CD4-positive, alpha-beta T cell treated with Interleukin-15 for 4 hours (primary cell): ENCODE data around the gene NEK8.

Experiments used
- DNase-seq: peaks from one replicate; pipeline ENCODE4 v3.0.0-alpha.2; 2020; ENCODE audit warnings: low spot score

NEK8 gene

DNA sequence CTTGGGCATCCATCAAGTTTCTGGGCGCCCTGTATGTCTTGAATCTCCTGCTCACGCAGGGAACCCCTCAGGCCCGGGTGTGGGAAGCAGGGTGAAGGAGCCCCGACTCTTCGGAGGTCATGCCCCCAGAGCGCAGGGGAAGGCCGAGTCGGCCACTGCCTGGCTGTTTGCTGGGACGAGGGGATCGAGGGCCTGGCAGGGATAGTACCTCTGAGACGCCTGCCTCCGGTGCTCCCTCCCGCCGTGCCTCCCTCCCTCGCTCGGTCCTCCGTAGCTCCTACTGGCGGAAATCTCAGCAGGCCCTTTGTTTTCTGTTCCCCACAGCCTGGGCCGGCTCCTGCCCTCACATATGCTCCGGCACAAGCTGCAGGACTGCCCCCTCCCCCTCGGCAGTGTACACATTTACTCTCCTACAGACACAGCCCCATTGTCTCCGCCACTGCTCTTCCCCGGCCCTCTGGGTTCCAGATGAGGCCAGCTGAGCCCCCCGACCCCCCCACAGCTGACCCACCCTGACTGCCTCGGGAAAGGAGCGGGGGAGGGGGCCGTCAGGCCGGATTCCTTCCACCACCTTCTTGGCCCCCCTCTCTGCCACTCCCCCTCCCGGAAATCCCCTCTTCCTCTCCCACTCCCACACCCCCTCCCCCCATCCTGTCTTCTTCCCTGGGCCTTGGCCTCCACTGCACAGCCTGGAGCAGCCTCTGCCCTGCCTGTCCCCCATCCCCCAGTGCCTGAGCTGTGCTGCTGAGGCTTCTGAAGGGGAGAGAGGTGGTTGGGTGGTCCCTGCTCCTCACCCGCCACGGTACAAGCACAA is 16.6 kb downstream of the NEK8 start:
- DNase-seq: no peak

DNA sequence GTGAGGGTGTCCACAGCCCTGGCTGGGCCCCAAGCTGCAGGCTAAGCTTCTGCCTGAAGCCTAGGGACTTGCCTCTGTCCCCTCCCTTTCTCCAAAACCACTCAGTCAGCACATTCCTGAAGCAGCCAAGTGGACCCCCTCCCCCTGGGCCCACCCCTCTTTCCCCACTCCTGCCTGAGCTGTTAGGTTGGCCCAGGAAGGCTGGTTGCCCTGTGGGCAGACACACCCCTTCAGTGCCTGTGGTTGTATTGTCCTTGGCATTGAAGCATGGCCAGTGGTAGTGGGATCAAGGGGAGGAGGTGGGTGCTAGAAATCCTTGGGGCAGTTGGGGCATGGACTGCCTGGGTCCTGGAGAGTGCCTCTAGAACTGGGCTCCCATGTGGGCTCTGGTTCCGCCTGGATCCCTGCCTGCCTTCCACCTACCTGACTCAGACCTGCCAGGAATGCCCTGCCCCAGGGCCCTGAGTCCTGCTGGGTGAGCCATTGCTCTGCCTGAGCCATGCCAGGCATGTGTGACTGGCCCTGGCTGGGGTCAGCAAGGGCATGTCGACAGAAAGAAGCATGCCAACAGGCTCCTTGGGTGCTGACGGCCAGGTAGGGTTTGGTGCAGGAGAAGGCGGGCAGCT is 17.3 kb downstream of the NEK8 start:
- DNase-seq: no peak

DNA sequence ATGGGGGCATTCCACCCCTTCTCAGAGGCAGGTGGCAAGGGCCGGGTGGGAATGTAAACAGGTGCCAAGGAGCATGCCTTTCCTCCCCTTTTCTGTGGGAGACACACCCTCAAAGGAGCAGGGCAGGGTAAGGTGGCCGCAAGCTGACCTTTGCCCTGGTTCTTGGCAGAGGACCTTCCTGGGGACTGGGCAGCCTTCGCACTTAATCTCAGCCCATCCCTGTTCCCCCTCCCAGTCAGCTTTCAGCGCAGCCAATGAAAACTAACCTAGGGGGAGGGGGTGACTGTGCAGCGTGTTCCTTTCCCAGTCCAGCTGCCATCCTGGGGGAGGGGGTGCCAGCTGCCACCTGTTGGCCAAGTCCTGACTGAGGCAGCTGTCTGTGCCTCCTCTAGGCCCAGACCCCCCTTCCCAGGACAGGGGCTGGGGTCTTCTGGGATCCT is 18.0 kb downstream of the NEK8 start:
- no peak for DNase-seq

DNA sequence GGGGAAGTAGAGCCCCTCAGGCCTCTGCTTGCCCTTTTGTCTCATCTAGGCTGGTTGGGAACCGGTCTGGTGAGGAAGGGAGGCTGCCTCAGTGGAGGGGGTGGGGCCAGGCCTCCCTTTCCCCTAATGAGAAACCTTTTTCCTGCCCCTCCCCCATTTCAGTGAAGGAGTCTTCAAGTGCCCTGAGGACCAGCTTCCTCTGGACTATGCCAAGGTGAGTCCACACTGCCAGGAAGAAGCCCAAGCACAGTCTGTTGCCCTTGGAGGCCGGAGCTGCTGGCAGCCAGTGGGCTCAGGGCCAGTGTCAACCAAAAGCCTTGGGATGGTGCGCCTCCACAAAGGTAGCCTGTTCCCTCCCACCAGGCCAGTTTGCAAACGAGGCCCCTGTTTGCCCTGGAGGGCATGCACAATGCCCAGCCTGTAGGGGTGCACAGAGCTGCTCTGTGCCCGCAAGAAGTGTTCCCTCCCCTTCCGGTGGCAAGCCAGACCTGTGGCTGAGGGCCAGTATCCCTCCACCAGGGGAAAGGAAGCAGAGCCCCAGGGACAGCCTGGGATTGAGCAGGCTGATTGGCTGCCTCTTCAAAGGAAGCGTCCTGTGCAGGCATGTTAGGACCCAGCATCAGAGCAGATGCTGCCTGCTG is 18.6 kb downstream of the NEK8 start:
- DNase-seq: no peak

DNA sequence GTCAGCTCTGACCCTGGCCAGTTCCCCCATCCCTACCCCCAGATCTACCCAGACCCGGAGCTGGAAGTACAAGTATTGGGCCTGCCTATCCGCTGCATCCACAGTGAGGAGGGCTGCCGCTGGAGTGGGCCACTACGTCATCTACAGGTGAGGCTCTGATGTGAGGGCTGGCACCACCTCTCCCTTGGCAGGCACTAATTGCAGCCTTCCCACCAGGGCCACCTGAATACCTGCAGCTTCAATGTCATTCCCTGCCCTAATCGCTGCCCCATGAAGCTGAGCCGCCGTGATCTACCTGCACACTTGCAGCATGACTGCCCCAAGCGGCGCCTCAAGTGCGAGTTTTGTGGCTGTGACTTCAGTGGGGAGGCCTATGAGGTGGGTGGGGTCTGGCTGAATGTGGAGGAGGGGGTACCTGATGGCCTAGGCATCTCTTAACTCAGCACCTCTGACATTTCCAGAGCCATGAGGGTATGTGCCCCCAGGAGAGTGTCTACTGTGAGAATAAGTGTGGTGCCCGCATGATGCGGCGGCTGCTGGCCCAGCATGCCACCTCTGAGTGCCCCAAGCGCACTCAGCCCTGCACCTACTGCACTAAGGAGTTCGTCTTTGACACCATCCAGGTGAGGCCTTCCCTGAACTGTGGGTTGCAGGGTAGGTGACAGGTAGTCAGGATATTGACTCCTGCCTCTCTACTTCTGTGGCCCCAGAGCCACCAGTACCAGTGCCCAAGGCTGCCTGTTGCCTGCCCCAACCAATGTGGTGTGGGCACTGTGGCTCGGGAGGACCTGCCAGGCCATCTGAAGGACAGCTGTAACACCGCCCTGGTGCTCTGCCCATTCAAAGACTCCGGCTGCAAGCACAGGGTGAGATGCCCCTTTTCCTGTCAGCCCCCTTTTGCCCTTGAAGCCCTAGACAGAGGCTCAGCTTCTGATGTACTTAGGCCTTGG is 19.5 kb downstream of the NEK8 start:
- DNase-seq: no peak

DNA sequence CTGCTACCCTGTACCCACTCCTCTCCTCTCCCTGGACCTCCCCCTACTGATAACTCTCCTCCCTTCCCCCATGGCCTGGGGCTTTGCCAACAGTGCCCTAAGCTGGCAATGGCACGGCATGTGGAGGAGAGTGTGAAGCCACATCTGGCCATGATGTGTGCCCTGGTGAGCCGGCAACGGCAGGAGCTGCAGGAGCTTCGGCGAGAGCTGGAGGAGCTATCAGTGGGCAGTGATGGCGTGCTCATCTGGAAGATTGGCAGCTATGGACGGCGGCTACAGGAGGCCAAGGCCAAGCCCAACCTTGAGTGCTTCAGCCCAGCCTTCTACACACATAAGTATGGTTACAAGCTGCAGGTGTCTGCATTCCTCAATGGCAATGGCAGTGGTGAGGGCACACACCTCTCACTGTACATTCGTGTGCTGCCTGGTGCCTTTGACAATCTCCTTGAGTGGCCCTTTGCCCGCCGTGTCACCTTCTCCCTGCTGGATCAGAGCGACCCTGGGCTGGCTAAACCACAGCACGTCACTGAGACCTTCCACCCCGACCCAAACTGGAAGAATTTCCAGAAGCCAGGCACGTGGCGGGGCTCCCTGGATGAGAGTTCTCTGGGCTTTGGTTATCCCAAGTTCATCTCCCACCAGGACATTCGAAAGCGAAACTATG is 20.4 kb downstream of the NEK8 start:
- DNase-seq: no peak

DNA sequence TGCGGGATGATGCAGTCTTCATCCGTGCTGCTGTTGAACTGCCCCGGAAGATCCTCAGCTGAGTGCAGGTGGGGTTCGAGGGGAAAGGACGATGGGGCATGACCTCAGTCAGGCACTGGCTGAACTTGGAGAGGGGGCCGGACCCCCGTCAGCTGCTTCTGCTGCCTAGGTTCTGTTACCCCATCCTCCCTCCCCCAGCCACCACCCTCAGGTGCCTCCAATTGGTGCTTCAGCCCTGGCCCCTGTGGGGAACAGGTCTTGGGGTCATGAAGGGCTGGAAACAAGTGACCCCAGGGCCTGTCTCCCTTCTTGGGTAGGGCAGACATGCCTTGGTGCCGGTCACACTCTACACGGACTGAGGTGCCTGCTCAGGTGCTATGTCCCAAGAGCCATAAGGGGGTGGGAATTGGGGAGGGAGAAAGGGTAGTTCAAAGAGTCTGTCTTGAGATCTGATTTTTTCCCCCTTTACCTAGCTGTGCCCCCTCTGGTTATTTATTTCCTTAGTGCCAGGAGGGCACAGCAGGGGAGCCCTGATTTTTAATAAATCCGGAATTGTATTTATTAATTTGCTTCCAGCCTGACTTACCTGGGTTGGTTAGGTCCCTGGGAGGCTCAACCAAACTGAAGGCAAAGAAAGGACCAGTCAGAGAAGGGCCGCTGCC is 21.1 kb downstream of the NEK8 start:
- DNase-seq: no peak

DNA sequence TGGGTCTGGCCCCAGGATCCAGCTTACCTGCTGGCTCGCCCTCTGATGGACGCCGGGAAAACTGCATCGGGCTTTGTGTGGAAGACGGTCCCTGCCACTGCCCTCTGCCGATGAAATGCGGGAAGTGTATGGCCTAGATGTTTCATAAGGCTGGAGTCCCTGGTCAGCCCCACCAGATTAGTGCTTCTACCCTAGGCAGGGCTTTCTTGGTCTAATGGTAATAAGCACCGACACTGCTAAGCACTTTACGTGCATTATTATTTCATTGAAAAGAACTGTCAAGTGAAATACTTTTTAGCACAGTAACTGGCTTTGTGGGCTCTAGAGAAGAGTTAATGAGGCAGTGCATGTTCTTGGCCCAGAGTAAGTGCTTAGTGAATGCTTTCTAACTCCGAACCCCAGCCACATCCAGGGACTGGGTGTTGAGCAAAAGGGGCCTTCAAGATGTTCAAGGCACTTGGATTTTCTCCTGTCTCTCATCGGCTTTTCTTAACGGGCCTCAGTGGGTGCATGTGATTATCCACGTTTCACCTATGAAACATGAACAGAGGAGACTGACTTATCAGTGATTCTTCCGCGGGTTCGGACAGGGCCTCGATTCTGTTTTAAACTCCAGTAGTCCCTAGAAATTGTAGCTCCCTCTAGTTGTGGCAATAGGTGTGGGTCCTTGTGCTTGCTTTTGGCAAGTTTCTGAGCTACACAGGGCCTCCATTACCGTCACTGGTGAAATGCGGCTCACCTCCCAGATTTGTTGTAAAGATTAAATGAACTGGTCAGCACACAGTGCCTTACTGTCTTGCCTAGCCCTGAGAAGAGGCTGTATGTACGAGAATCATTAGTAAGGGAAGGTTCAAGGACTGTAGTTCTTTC is 21.8 kb downstream of the NEK8 start:
- DNase-seq: peak; percentile 90

DNA sequence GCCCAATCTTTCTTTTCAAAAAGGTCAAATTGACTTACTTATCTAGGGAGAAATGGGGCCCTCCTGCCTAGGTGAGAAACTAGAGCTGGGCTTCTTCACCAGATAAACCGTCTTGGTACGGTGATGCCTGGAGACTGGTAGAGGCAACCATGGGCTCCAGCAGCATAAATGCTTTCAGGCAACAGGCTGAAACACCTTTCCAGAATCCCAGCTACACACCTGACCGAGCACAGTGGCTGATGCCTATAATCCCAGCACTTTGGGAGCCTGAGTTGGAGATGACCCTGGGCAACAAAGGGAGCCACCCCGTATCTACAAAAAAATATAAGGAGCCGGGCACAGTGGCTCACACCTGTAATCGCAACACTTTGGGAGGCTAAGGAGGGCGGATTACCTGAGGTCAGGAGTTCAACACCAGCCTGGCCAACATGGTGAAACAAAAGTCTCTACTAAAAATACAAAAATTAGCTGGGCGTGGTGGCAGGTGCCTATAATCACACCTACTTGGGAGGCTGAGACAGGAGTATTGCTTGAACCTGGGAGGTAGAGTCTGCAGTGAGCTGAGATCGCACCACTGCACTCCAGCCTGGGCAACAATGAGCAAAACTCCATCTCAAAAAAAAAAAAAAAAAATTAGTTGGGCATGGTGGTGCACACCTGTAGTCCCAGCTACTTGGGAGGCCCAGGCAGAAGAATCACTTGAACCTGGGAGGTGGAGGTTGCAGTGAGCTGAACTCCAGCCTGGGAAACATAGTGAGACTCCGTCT is 23.2 kb downstream of the NEK8 start:
- DNase-seq: no peak

DNA sequence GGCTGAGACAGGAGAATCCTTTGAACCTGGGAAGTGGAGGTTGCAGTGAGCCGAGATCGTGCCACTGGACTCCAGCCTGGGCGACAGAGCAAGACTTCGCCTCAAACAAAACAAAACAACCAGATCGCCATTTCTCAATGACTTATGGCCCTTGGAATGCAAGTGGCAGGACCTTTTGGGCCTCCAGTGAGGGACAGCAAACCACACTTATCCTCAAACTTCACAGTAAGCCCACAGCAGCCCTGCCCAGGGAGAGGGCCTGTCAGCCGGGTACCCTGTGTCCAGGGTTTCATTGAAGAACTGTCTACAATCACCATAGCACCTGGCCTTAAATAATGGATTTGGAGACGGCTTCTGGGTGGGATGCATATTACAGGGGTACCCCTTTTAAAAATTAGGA is 26.9 kb downstream of the NEK8 start:
- DNase-seq: no peak

DNA sequence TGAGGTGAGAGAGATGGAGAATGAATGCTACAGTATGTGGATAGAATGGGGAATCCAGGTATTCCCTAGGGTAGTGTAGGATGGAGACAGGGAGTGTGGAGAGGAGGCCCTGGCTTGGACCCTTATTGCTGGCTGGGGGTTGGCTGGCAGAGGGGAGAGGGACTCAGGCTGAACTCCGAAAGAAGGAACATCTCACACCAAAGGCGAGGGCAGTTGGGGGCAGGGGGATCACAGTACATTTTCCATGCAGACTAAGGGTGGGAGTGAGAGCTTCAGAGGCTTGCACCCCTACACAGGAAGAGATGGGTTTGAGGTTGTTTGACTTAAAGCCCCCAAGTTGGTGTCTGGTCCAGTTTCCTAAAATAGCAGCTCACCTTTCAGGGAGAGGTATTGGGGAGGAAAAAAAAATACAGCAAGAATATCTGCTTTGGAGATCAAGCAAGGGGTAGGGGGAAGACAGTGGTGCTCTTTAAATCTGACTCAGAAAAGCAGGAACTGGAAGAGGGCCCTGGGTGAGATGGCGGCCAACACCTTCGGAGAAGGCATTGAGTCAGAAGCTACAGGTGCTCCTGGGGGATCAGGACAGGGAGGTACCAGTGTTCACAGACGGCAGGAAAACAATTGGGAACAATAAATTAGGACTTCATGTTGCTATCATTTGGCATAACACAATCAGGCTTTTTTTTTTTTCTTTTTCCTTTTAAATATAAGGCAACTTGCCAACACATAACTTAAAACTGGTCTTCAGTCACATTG is 27.6 kb downstream of the NEK8 start:
- no peak for DNase-seq

DNA sequence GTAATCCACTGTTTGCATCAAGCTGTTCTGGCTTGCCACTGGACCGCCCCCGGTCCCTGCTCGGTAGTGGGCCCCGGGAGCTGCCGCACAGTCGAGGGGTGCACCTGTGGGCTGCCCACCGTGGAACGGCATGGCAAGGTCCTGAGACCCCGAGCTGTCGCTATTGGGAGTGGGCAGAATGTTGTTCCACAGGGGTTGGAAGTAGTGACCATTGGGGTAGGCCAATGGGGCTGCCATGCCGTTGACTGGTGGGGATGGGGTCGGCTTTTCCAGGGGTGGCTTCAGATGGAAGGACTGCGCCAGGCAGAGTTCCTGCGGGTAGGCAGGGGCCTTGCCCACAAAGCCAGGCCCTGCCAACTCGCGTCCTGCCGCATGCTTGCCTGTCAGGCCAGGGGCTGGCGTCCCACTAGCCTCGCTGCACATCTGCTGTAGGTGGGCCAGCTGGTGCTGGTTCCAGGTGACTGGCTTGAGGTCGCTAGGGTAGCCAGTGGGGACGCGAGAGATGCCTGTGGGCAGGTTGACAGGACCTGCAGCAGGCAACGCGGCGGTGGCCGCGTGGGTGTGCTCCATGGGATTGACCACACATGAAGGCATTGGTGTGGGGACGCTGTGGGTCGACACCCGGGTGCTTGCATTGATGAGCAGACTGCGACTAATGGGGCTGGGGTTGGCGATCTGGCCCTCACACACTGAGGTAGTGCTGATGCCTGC is 30.0 kb downstream of the NEK8 start:
- no peak for DNase-seq

DNA sequence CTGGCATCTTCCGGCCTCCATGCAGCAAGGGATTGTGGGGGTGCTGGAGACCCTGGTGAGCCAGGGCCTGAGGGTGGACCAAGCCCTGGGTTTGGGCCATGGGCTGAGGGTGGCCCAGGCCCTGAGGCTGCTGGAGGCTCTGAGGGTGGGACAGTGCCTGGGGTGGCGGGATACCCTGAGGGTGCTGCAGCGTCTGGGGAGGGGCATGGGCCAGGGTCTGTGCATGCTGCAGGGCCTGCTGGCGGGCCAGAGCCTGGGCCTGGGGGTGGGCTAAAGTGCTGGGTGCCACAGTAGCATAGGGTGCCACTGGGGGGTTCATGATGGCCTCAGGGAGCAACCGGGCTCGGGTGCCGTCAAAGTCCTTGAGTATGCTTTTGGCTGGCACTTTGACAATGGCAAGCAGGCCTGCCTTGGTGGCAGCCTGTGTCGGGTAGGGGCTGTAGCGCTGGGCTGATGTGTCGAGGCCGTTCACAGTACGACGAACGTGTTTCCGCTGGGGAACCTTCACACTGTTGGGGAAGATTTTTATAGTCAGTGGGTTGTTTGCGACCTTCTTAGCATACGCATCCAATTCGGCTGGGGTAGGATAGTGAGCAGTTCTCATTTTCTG is 30.8 kb downstream of the NEK8 start:
- no peak for DNase-seq

DNA sequence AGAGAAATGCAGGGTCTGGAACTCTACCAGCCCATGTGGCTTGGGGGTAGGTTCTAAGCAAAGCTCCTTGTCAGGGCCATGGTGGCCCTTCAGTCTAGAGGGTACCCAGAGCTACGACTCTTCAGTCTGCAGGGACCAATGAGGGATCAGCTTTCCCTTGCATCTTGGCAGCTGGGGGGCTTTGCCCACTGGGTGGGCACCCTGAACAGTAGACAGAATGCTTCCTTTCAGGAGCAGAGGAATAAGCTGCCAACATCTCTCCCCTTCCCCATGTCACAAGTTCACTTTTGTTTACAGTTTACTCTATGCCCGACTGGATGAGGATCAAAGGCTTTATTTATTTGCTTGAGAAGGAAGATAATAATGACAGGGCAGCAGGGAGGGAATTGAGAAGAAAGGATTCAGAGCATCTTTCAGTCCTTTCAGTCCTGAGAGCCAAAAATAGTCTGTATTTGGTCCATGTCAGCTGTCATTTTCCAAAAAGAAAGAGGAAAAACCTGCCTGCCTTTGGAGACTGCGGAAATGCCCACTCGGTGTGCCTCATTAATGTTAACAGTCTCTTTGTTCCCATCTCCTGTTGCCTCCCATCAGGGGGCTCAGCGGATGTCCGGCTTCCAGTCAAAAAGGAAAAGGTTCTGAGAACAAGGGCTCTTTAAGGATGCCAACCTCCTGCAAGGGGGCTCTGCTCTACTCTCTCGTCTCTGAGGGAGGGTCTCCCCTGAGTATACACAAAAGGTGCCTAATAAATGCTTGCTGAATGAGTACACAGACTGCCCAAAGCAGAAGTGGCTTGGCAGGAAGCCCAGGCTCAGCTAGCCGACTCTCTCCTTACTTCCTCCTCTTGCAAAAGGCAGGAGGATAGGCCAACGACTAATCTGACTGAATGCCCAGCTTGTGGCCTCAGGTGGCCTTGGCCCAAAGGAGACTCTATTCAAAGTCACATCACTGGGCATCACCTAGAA is 32.3 kb downstream of the NEK8 start:
- DNase-seq: no peak

DNA sequence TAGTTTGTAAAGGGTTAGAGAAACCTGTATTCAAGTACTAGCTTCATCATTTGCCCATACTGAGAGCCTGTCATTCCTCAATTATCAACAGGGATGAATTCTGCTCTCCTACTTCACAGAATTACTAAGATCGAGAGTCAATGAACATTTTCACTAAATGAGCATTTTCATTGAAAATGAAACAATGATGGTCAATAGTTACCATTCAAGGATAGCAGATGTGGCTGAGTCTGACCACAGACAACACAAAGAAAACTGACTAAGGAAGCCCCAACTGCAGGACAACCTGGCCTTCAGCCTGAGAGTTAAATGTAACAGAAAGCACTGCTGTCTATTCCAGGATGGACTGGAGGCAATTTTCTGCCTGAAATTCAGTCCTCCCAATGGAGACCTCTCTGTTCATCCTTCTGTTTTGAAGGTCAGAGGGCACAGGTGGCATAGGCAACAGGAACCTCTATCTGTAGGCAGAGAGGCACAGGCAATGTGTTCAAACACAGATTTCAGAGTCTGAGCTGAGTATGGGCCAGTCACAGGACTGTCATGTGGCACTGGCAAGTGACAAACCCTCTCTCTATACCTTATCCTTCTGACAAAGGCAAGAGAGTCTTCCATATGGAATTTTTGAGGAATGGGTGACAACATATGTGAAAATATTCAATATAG is 34.7 kb downstream of the NEK8 start:
- DNase-seq: no peak

DNA sequence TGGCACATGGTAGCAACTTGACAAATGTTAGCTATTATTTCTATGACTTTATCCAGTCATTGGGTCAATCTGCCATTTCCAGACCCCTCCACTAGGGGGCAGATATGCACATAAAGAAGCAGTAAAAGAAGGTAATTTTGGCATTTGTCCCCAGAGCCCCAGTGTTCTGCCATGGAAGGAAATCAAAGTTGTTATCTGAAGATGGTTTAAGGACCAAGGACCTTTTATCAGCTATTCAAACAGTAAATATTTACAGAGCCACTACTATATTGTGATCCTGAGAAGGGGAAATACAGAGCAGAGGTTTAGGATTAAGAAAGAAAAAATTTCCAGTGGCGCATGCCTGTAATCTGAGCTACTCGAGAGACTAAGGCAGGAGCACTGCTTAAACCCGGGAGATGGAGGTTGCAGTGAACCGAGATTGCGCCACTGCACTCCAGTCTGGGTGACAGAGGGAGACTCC is 35.2 kb downstream of the NEK8 start:
- peak; percentile 84 for DNase-seq
